ENCODE results near the gene FMN1.

DNA sequence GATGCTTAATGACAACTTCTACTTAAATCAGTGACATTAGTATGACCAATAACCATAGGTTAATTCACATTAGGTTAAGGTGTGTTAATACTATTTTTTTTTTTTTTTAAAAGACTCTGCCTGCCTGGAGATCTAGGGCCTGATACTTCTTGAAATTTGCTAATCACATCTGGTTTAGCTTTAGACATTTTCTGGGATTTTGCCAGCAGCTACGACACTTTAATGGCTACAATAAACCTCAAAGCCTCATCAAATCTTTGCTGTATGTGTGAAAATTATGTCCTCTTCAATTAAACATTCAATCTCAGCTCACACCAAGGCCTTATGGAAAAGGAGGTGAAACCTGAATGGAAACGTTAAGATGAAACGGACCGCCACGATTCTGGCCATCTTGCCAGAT lies 308.8 kb downstream of the FMN1 start:
- TF ChIP-seq NFE2L1 (CRISPR knock-in tag; IDR thresholded peaks at IDR 0.05) (no peak), CREM (CRISPR knock-in tag; IDR thresholded peaks at IDR 0.05) (no peak), CREB1 (CRISPR knock-in tag; IDR thresholded peaks at IDR 0.05) (no peak), FOXP1 (CRISPR knock-in tag; IDR thresholded peaks at IDR 0.05; ENCODE audit: borderline replicate concordance) (no peak), ZNF121 (CRISPR knock-in tag; IDR thresholded peaks at IDR 0.05) (no peak)
- TF ChIP-seq, protein P1, sequence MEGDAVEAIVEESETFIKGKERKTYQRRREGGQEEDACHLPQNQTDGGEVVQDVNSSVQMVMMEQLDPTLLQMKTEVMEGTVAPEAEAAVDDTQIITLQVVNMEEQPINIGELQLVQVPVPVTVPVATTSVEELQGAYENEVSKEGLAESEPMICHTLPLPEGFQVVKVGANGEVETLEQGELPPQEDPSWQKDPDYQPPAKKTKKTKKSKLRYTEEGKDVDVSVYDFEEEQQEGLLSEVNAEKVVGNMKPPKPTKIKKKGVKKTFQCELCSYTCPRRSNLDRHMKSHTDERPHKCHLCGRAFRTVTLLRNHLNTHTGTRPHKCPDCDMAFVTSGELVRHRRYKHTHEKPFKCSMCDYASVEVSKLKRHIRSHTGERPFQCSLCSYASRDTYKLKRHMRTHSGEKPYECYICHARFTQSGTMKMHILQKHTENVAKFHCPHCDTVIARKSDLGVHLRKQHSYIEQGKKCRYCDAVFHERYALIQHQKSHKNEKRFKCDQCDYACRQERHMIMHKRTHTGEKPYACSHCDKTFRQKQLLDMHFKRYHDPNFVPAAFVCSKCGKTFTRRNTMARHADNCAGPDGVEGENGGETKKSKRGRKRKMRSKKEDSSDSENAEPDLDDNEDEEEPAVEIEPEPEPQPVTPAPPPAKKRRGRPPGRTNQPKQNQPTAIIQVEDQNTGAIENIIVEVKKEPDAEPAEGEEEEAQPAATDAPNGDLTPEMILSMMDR (IDR thresholded peaks at IDR 0.05) = no peak
- TF ChIP-seq, protein P2, sequence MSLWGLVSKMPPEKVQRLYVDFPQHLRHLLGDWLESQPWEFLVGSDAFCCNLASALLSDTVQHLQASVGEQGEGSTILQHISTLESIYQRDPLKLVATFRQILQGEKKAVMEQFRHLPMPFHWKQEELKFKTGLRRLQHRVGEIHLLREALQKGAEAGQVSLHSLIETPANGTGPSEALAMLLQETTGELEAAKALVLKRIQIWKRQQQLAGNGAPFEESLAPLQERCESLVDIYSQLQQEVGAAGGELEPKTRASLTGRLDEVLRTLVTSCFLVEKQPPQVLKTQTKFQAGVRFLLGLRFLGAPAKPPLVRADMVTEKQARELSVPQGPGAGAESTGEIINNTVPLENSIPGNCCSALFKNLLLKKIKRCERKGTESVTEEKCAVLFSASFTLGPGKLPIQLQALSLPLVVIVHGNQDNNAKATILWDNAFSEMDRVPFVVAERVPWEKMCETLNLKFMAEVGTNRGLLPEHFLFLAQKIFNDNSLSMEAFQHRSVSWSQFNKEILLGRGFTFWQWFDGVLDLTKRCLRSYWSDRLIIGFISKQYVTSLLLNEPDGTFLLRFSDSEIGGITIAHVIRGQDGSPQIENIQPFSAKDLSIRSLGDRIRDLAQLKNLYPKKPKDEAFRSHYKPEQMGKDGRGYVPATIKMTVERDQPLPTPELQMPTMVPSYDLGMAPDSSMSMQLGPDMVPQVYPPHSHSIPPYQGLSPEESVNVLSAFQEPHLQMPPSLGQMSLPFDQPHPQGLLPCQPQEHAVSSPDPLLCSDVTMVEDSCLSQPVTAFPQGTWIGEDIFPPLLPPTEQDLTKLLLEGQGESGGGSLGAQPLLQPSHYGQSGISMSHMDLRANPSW (CRISPR knock-in tag; conservative IDR thresholded peaks at IDR 0.05; ENCODE audit: low read depth) = no peak
- TF ChIP-seq, protein P3, sequence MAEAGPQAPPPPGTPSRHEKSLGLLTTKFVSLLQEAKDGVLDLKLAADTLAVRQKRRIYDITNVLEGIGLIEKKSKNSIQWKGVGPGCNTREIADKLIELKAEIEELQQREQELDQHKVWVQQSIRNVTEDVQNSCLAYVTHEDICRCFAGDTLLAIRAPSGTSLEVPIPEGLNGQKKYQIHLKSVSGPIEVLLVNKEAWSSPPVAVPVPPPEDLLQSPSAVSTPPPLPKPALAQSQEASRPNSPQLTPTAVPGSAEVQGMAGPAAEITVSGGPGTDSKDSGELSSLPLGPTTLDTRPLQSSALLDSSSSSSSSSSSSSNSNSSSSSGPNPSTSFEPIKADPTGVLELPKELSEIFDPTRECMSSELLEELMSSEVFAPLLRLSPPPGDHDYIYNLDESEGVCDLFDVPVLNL (CRISPR knock-in tag; IDR thresholded peaks at IDR 0.05; ENCODE audit: borderline replicate concordance, low read depth) = no peak
- TF ChIP-seq, protein P4, sequence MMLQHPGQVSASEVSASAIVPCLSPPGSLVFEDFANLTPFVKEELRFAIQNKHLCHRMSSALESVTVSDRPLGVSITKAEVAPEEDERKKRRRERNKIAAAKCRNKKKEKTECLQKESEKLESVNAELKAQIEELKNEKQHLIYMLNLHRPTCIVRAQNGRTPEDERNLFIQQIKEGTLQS (CRISPR knock-in tag; conservative IDR thresholded peaks at IDR 0.05) = no peak
- TF ChIP-seq, protein P5, sequence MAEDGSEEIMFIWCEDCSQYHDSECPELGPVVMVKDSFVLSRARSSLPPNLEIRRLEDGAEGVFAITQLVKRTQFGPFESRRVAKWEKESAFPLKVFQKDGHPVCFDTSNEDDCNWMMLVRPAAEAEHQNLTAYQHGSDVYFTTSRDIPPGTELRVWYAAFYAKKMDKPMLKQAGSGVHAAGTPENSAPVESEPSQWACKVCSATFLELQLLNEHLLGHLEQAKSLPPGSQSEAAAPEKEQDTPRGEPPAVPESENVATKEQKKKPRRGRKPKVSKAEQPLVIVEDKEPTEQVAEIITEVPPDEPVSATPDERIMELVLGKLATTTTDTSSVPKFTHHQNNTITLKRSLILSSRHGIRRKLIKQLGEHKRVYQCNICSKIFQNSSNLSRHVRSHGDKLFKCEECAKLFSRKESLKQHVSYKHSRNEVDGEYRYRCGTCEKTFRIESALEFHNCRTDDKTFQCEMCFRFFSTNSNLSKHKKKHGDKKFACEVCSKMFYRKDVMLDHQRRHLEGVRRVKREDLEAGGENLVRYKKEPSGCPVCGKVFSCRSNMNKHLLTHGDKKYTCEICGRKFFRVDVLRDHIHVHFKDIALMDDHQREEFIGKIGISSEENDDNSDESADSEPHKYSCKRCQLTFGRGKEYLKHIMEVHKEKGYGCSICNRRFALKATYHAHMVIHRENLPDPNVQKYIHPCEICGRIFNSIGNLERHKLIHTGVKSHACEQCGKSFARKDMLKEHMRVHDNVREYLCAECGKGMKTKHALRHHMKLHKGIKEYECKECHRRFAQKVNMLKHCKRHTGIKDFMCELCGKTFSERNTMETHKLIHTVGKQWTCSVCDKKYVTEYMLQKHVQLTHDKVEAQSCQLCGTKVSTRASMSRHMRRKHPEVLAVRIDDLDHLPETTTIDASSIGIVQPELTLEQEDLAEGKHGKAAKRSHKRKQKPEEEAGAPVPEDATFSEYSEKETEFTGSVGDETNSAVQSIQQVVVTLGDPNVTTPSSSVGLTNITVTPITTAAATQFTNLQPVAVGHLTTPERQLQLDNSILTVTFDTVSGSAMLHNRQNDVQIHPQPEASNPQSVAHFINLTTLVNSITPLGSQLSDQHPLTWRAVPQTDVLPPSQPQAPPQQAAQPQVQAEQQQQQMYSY (CRISPR knock-in tag; IDR thresholded peaks at IDR 0.05) = no peak
